Esophagus squamous epithelium (tissue), 4 donors: ENCODE measurements around the gene DESI1.

Experiments used
- CTCF ChIP-seq, 6 experiments: fragments of 450-650 bp in 4 of 6; fragments of 200-600 bp in 2 of 6; sonication (generic) in 2 of 6; IDR thresholded peaks; one replicate each; pipeline ENCODE4 v1.5.1; 2016 to 2019; ENCODE audit warnings: antibody characterized with exemption in 6 of 6, mild to moderate bottlenecking in 4 of 6, moderate library complexity in 4 of 6
- POLR2A ChIP-seq, 4 donors: fragments of 450-650 bp; IDR thresholded peaks; one replicate each; pipeline ENCODE4 v1.6.1; 2017; ENCODE audit warnings: antibody characterized with exemption in 4 of 4, mild to moderate bottlenecking in 4 of 4, moderate library complexity in 3 of 4

GRCh38 chr22:41661088-41661487, 40.2 kb upstream of the DESI1 start:
- TF ChIP-seq CTCF (IDR thresholded peaks at IDR 0.05) (no peak), POLR2A (IDR thresholded peaks at IDR 0.05) (no peak)
